ENCODE measurements around the gene HDLBP. TPM values are rescaled to one million over a fixed set of nuclear protein-coding genes. Genes with fewer than 3 reads are reported as not detected.

Gene HDLBP
- total RNA-seq, 1 donor from 2014 or later, result 989 TPM

DNA sequence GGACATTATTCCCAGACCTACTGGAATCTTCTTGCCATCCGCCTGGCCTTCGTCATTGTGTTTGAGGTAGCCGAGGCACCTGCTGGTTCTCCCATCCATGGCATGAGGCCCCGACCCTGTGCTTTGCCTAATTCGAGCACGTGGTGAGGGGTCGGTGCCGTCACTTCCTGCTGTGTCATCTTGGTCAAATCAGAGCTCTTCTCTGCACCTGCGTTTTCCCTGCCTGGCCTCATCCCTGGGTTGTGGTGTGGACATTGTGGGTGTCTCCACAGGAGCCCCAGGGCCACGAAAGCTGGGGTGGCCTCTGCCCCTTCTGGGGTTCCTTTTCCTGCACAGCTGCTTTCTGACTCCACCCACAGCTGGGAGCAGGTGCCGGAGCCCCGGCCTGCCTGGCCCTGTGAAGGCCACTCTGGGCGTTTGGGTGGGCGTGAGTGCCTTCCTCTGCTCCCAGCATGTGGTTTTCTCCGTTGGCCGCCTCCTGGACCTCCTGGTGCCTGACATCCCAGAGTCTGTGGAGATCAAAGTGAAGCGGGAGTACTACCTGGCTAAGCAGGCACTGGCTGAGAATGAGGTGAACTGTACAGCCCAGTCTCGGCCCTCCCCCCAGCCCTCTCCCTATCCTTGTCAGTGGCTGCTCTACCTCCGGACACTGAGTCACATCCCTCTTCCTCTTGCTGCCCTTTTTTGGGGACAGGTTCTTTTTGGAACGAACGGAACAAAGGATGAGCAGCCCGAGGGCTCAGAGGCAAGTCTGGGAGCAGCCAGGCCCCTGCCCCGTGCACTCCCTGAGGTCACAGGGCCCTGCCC, 92.1 kb downstream of the HDLBP start:
- Mint-ChIP-seq H3K4me3 (ENCODE audit: unreplicated experiment) (no peak overlapping the region), H3K4me1 (ENCODE audit: low read depth) (peaks cover 31% of the 10 kb centered on the region), H3K36me3 (ENCODE audit: low read depth) (peaks cover 20% of the 10 kb centered on the region), H3K27ac (ENCODE audit: unreplicated experiment) (no peak overlapping the region), H3K9me3 (ENCODE audit: low read depth) (no peaks in the 10 kb centered on the region), H3K27me3 (ENCODE audit: low read depth) (no peaks in the 10 kb centered on the region)
- DNase-seq (ENCODE audit: low spot score), result peak; percentile 81
- TF ChIP-seq, protein P1, sequence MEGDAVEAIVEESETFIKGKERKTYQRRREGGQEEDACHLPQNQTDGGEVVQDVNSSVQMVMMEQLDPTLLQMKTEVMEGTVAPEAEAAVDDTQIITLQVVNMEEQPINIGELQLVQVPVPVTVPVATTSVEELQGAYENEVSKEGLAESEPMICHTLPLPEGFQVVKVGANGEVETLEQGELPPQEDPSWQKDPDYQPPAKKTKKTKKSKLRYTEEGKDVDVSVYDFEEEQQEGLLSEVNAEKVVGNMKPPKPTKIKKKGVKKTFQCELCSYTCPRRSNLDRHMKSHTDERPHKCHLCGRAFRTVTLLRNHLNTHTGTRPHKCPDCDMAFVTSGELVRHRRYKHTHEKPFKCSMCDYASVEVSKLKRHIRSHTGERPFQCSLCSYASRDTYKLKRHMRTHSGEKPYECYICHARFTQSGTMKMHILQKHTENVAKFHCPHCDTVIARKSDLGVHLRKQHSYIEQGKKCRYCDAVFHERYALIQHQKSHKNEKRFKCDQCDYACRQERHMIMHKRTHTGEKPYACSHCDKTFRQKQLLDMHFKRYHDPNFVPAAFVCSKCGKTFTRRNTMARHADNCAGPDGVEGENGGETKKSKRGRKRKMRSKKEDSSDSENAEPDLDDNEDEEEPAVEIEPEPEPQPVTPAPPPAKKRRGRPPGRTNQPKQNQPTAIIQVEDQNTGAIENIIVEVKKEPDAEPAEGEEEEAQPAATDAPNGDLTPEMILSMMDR (IDR thresholded peaks at IDR 0.05), result no peak

DNA sequence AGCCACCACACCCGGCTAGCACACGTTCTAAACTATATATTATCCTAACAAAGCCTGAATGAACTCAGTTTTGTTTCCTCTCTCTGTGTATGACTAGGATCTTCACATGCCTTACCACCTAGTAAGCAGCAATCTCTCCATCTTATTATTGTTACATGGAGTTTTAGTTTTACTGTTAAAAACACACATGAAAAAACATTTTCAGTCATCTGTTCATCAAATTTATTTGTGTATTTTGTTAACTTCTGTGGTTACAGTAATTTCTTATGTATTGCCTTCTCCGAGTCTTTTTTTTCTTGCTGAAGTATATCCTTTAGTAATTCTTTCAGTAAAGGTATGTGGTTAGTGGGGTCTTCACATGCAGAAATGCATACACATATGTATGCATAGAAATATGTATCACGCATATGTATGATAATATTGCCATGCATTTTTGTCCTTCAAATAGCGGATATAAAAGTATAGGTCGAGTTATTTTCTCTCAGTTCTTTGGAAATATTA, 95.6 kb downstream of the HDLBP start:
- Mint-ChIP-seq H3K9me3 (ENCODE audit: low read depth) (no peaks in the 10 kb centered on the region), H3K4me3 (ENCODE audit: unreplicated experiment) (no peak overlapping the region), H3K36me3 (ENCODE audit: low read depth) (no peaks in the 10 kb centered on the region), H3K4me1 (ENCODE audit: low read depth) (peaks cover 38% of the 10 kb centered on the region), H3K27ac (ENCODE audit: unreplicated experiment) (no peak overlapping the region), H3K27me3 (ENCODE audit: low read depth) (no peaks in the 10 kb centered on the region)
- TF ChIP-seq, protein P1 (IDR thresholded peaks at IDR 0.05), result no peak
- no peak for DNase-seq (ENCODE audit: low spot score)

- H3K4me3 Mint-ChIP-seq (ENCODE audit: unreplicated experiment), result peak overlapping the region; percentile 87
- no peak for DNase-seq (ENCODE audit: low spot score)
- no peak overlapping the region for H3K27ac Mint-ChIP-seq (ENCODE audit: unreplicated experiment)
- TF ChIP-seq, protein P1 (IDR thresholded peaks at IDR 0.05), result no peak
- H3K36me3 Mint-ChIP-seq (ENCODE audit: low read depth), result no peaks in the 10 kb centered on the region
- peaks cover 29% of the 10 kb centered on the region for H3K4me1 Mint-ChIP-seq (ENCODE audit: low read depth)
- no peaks in the 10 kb centered on the region for H3K9me3 Mint-ChIP-seq (ENCODE audit: low read depth)
- no peaks in the 10 kb centered on the region for H3K27me3 Mint-ChIP-seq (ENCODE audit: low read depth)
These were observed 96.5 kb downstream of the HDLBP start for GRCh38 chr2:241219030-241219382.

- no peaks in the 10 kb centered on the region for H3K36me3 Mint-ChIP-seq (ENCODE audit: low read depth)
- TF ChIP-seq, protein P1 (IDR thresholded peaks at IDR 0.05), result peak; percentile 38
- DNase-seq (ENCODE audit: low spot score), result peak; percentile 88
These were observed 97.1 kb downstream of the HDLBP start for GRCh38 chr2:241218131-241219029.

More at GRCh38 chr2:241218131-241219029, 97.1 kb downstream of the HDLBP start:
- Mint-ChIP-seq H3K27ac (ENCODE audit: unreplicated experiment) (peak overlapping the region; percentile 65), H3K4me3 (ENCODE audit: unreplicated experiment) (peak overlapping the region; percentile 87), H3K4me1 (ENCODE audit: low read depth) (peaks cover 27% of the 10 kb centered on the region), H3K27me3 (ENCODE audit: low read depth) (no peaks in the 10 kb centered on the region), H3K9me3 (ENCODE audit: low read depth) (no peaks in the 10 kb centered on the region)

All from chondrocyte (in vitro differentiated cells).